GM18502 (cell line): ENCODE data around the gene CCDC14.

Experiments used
- ATAC-seq: cut with Tn5 transposase; IDR thresholded peaks from one replicate; pipeline ENCODE4 v1.9.1; 2021; ENCODE audit warnings: mild to moderate bottlenecking; ENCODE audit not compliant: unreplicated experiment, poor library complexity

Gene CCDC14

GRCh38 chr3:123869165-123869564 is 91.9 kb downstream of the CCDC14 start:
- ATAC-seq = no peak

- no peak for ATAC-seq
Measured at GRCh38 chr3:123864706-123865105, 96.3 kb downstream of the CCDC14 start.
